Measurements from ENCODE around the gene UTP14C.

DNA sequence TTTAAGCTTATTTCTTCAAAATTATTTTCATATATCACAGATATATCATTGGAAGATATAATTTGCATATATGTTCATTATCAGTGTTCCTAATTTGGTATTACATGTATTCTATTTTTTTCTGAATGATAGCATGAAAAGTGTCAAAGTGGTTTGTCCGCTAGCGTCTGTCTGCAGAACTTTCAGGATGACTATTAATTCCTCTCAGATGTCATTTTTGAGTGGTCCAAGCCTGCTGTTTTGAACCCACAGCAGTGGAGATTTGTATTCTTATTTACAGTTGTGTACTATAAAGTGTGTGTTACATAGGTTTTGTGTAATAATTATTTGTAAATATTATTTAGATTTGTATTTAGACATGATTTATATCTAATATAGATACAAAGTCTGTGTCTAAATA, 8.5 kb downstream of the UTP14C start:
- TF ChIP-seq, protein P1, sequence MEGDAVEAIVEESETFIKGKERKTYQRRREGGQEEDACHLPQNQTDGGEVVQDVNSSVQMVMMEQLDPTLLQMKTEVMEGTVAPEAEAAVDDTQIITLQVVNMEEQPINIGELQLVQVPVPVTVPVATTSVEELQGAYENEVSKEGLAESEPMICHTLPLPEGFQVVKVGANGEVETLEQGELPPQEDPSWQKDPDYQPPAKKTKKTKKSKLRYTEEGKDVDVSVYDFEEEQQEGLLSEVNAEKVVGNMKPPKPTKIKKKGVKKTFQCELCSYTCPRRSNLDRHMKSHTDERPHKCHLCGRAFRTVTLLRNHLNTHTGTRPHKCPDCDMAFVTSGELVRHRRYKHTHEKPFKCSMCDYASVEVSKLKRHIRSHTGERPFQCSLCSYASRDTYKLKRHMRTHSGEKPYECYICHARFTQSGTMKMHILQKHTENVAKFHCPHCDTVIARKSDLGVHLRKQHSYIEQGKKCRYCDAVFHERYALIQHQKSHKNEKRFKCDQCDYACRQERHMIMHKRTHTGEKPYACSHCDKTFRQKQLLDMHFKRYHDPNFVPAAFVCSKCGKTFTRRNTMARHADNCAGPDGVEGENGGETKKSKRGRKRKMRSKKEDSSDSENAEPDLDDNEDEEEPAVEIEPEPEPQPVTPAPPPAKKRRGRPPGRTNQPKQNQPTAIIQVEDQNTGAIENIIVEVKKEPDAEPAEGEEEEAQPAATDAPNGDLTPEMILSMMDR (IDR thresholded peaks at IDR 0.05), result no peak
- TF ChIP-seq POLR2A (IDR thresholded peaks at IDR 0.05), result no peak
